Measurements from ENCODE around the gene MGAT3. TPM values are rescaled to one million over a fixed set of nuclear protein-coding genes. Genes with fewer than 3 reads are reported as not detected.

Gene MGAT3
- total RNA-seq, 1 donor from 2014 or later: 12.8 TPM

GRCh38 chr22:39522567-39523300 lies 65.9 kb downstream of the MGAT3 start:
- Mint-ChIP-seq H3K27me3 (ENCODE audit: unreplicated experiment) (peaks cover 27% of the 10 kb centered on the region), H3K4me1 (ENCODE audit: low read depth, unreplicated experiment) (peaks cover 37% of the 10 kb centered on the region), H3K9me3 (ENCODE audit: unreplicated experiment) (peaks cover 18% of the 10 kb centered on the region), H3K36me3 (ENCODE audit: unreplicated experiment) (peaks cover 9% of the 10 kb centered on the region), H3K27ac (ENCODE audit: unreplicated experiment) (peak overlapping the region; percentile 100), H3K4me3 (ENCODE audit: unreplicated experiment) (peak overlapping the region; percentile 98)
- no peak for DNase-seq
- TF ChIP-seq, protein P1, sequence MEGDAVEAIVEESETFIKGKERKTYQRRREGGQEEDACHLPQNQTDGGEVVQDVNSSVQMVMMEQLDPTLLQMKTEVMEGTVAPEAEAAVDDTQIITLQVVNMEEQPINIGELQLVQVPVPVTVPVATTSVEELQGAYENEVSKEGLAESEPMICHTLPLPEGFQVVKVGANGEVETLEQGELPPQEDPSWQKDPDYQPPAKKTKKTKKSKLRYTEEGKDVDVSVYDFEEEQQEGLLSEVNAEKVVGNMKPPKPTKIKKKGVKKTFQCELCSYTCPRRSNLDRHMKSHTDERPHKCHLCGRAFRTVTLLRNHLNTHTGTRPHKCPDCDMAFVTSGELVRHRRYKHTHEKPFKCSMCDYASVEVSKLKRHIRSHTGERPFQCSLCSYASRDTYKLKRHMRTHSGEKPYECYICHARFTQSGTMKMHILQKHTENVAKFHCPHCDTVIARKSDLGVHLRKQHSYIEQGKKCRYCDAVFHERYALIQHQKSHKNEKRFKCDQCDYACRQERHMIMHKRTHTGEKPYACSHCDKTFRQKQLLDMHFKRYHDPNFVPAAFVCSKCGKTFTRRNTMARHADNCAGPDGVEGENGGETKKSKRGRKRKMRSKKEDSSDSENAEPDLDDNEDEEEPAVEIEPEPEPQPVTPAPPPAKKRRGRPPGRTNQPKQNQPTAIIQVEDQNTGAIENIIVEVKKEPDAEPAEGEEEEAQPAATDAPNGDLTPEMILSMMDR (IDR thresholded peaks at IDR 0.05; ENCODE audit: partially characterized antibody, unreplicated experiment): no peak

GRCh38 chr22:39524089-39524752 lies 67.4 kb downstream of the MGAT3 start:
- TF ChIP-seq, protein P1 (IDR thresholded peaks at IDR 0.05; ENCODE audit: partially characterized antibody, unreplicated experiment): no peak
- peaks cover 27% of the 10 kb centered on the region for H3K27me3 Mint-ChIP-seq (ENCODE audit: unreplicated experiment)
- H3K27ac Mint-ChIP-seq (ENCODE audit: unreplicated experiment): peak overlapping the region; percentile 49
- peaks cover 9% of the 10 kb centered on the region for H3K36me3 Mint-ChIP-seq (ENCODE audit: unreplicated experiment)
- no peak for DNase-seq
- peak overlapping the region; percentile 66 for H3K4me3 Mint-ChIP-seq (ENCODE audit: unreplicated experiment)
- peaks cover 21% of the 10 kb centered on the region for H3K9me3 Mint-ChIP-seq (ENCODE audit: unreplicated experiment)
- H3K4me1 Mint-ChIP-seq (ENCODE audit: low read depth, unreplicated experiment): peaks cover 42% of the 10 kb centered on the region

GRCh38 chr22:39524753-39525657 lies 68.2 kb downstream of the MGAT3 start:
- Mint-ChIP-seq H3K9me3 (ENCODE audit: unreplicated experiment) (peaks cover 23% of the 10 kb centered on the region), H3K27me3 (ENCODE audit: unreplicated experiment) (peaks cover 24% of the 10 kb centered on the region), H3K4me3 (ENCODE audit: unreplicated experiment) (peak overlapping the region; percentile 66), H3K27ac (ENCODE audit: unreplicated experiment) (peak overlapping the region; percentile 49), H3K36me3 (ENCODE audit: unreplicated experiment) (peaks cover 9% of the 10 kb centered on the region), H3K4me1 (ENCODE audit: low read depth, unreplicated experiment) (peaks cover 45% of the 10 kb centered on the region)
- TF ChIP-seq, protein P1 (IDR thresholded peaks at IDR 0.05; ENCODE audit: partially characterized antibody, unreplicated experiment): no peak
- no peak for DNase-seq

GRCh38 chr22:39525658-39525975 lies 68.8 kb downstream of the MGAT3 start:
- Mint-ChIP-seq H3K27ac (ENCODE audit: unreplicated experiment) (peak overlapping the region; percentile 49), H3K36me3 (ENCODE audit: unreplicated experiment) (peaks cover 9% of the 10 kb centered on the region), H3K4me3 (ENCODE audit: unreplicated experiment) (no peak overlapping the region), H3K9me3 (ENCODE audit: unreplicated experiment) (peaks cover 23% of the 10 kb centered on the region), H3K27me3 (ENCODE audit: unreplicated experiment) (peaks cover 20% of the 10 kb centered on the region), H3K4me1 (ENCODE audit: low read depth, unreplicated experiment) (peaks cover 48% of the 10 kb centered on the region)
- no peak for DNase-seq
- TF ChIP-seq, protein P1 (IDR thresholded peaks at IDR 0.05; ENCODE audit: partially characterized antibody, unreplicated experiment): no peak

All from glutamatergic neuron (in vitro differentiated cells).